Vagina (tissue), 2 donors: ENCODE results near the gene PRKCB. TPM values are rescaled to one million over a fixed set of nuclear protein-coding genes. Genes with fewer than 3 reads are reported as not detected.
A peak's percentile ranks its signal among the peaks of the same experiment; 100 is the strongest.

Source experiments
- DNase-seq, 2 donors: peaks; one replicate each; pipeline ENCODE4 v3.0.0-alpha.2; 2017; ENCODE audit errors: extremely low spot score in 2 of 2
- H3K27ac ChIP-seq: fragments of 200-600 bp; sonication (generic); one replicate; pipeline ENCODE4 v1.5.1; 2019
- H3K27me3 ChIP-seq: fragments of 200-600 bp; sonication (generic); one replicate; pipeline ENCODE4 v1.5.1; 2019
- H3K36me3 ChIP-seq, 2 donors: fragments of 200-600 bp; sonication (generic); one replicate each; pipeline ENCODE4 v1.5.1; 2017 to 2019
- H3K4me1 ChIP-seq: fragments of 200-600 bp; sonication (generic); one replicate; pipeline ENCODE4 v1.5.1; 2019
- H3K4me3 ChIP-seq, 2 donors: fragments of 200-600 bp; sonication (generic); 1 replicate in 1 of 2; 2 replicates in 1 of 2; pipeline ENCODE4 v1.5.1; 2016 to 2019
- H3K9me3 ChIP-seq: fragments of 200-600 bp; sonication (generic); one replicate; pipeline ENCODE4 v1.5.1; 2019
- POLR2A ChIP-seq, 2 donors: fragments of 450-650 bp; IDR thresholded peaks; one replicate each; pipeline ENCODE4 v1.6.1; 2017; ENCODE audit warnings: antibody characterized with exemption in 2 of 2, mild to moderate bottlenecking in 2 of 2, moderate library complexity in 2 of 2
- POLR2AphosphoS5 ChIP-seq, 2 donors: sonication (generic); formaldehyde crosslinking; IDR thresholded peaks; one replicate each; pipeline ENCODE4 v1.9.0; 2017; ENCODE audit warnings: antibody characterized with exemption in 2 of 2, mild to moderate bottlenecking in 2 of 2, low read depth in 1 of 2; ENCODE audit not compliant: insufficient read depth in 1 of 2
- intact Hi-C: fragments of 100-400 bp; cut with DNase I; formaldehyde crosslinking; loops from one replicate; pipeline ENCODE4 v1.15.1; 2023
- total RNA-seq: library from RNA; depleted of rRNA; stranded (reverse); fragments of >200 nt; gene quantifications from one replicate; pipeline ENCODE4 v1.2.3, GENCODE V29; 2016
- TF ChIP-seq, protein P1 (sequence below), 3 experiments: fragments of 450-650 bp in 2 of 3; fragments of 200-600 bp in 1 of 3; sonication (generic) in 1 of 3; IDR thresholded peaks; one replicate each; pipeline ENCODE4 v1.5.1; 2017 to 2019; ENCODE audit warnings: antibody characterized with exemption in 3 of 3, mild to moderate bottlenecking in 2 of 3, moderate library complexity in 2 of 3

The PRKCB gene
- total RNA-seq, 1 donor from 2014 or later = 9.1 TPM

DNA sequence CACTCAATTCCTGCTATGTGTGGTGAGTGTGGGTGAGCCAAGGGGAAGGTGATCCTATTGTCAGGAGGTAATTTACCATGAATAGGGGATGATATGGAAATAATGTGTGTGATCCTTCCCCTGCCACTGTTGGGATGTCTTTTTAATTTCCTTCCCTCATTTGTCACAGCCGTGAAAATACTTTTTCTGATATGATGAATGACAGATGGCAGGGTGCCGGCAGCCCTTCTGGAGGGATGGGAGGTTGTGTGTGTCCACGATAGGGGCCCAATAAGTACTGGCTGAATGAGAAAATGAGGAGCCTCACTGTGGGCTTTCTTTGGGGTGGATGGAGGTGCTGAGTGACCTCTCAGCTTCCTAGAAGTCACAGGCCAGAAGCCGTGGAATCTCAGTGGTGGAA is 109.5 kb downstream of the PRKCB start:
- Histone ChIP-seq H3K4me3 (no peak overlapping the region), H3K9me3 (no peaks in the 10 kb centered on the region), H3K4me1 (peaks cover 6% of the 10 kb centered on the region), H3K36me3 (no peaks in the 10 kb centered on the region), H3K27ac (peak overlapping the region; percentile 19), H3K27me3 (no peaks in the 10 kb centered on the region)
- DNase-seq = no peak
- intact Hi-C loops = no loop called here
- TF ChIP-seq POLR2A (IDR thresholded peaks at IDR 0.05) (no peak), POLR2AphosphoS5 (IDR thresholded peaks at IDR 0.05; ENCODE audit: insufficient read depth in 1 of 2, low read depth in 1 of 2) (no peak)
- TF ChIP-seq, protein P1, sequence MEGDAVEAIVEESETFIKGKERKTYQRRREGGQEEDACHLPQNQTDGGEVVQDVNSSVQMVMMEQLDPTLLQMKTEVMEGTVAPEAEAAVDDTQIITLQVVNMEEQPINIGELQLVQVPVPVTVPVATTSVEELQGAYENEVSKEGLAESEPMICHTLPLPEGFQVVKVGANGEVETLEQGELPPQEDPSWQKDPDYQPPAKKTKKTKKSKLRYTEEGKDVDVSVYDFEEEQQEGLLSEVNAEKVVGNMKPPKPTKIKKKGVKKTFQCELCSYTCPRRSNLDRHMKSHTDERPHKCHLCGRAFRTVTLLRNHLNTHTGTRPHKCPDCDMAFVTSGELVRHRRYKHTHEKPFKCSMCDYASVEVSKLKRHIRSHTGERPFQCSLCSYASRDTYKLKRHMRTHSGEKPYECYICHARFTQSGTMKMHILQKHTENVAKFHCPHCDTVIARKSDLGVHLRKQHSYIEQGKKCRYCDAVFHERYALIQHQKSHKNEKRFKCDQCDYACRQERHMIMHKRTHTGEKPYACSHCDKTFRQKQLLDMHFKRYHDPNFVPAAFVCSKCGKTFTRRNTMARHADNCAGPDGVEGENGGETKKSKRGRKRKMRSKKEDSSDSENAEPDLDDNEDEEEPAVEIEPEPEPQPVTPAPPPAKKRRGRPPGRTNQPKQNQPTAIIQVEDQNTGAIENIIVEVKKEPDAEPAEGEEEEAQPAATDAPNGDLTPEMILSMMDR (IDR thresholded peaks at IDR 0.05) = no peak

DNA sequence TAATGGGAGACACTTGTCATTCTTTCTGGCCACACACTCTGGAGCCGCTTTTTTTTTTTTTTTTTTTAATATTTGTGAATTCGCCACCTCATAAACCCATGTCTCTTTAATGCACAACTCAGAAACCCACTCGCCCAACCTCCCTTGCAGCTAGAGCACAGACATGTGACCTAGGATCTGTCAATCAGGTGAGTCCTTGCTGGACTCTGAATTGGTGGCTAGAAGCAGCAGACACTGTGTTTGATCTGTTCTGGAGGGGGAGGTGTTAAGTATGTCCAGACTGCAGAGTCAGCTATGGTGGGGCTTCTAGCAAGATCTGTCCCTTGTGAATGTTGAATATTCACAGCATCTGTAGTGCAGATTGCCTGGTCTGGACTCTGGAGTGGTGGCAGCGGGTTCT is 112.1 kb downstream of the PRKCB start:
- no peaks in the 10 kb centered on the region for H3K9me3 ChIP-seq
- no peaks in the 10 kb centered on the region for H3K27me3 ChIP-seq
- no peak for DNase-seq
- no peaks in the 10 kb centered on the region for H3K36me3 ChIP-seq
- intact Hi-C loops = no loop called here
- TF ChIP-seq POLR2AphosphoS5 (IDR thresholded peaks at IDR 0.05; ENCODE audit: insufficient read depth in 1 of 2, low read depth in 1 of 2) = no peak
- H3K27ac ChIP-seq = no peak overlapping the region
- peaks cover 15% of the 10 kb centered on the region for H3K4me1 ChIP-seq
- no peak overlapping the region for H3K4me3 ChIP-seq

DNA sequence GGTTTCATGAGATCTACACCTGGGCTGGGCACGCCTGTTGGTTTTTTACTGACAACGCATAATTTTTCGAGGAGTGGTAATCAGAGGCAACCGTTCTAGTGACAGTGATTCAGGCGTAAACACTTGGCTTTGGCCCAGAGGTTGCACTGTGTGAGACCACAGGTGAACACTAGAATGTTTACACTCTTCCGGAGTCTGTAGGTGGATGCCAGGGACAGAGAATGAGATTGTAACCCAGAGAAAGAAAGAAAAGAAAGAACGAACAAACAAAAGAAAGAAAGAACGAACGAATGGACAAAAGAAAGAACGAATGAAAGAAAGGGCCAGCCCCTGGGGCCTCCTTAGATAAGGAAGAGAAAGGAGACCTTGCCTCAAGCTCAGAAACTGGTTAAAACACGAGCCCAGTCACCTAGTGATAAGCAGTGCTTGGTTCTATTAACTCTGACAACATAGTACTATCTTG is 113.2 kb downstream of the PRKCB start:
- Histone ChIP-seq H3K4me1 (peaks cover 15% of the 10 kb centered on the region), H3K36me3 (no peaks in the 10 kb centered on the region), H3K27me3 (no peaks in the 10 kb centered on the region), H3K27ac (no peak overlapping the region), H3K4me3 (no peak overlapping the region), H3K9me3 (no peaks in the 10 kb centered on the region)
- peak in 1 of 2 donors; percentile 64 for DNase-seq
- TF ChIP-seq, protein P1 (IDR thresholded peaks at IDR 0.05) = no peak
- TF ChIP-seq POLR2A (IDR thresholded peaks at IDR 0.05) (no peak), POLR2AphosphoS5 (IDR thresholded peaks at IDR 0.05; ENCODE audit: insufficient read depth in 1 of 2, low read depth in 1 of 2) (no peak)
- intact Hi-C loops = no loop called here

DNA sequence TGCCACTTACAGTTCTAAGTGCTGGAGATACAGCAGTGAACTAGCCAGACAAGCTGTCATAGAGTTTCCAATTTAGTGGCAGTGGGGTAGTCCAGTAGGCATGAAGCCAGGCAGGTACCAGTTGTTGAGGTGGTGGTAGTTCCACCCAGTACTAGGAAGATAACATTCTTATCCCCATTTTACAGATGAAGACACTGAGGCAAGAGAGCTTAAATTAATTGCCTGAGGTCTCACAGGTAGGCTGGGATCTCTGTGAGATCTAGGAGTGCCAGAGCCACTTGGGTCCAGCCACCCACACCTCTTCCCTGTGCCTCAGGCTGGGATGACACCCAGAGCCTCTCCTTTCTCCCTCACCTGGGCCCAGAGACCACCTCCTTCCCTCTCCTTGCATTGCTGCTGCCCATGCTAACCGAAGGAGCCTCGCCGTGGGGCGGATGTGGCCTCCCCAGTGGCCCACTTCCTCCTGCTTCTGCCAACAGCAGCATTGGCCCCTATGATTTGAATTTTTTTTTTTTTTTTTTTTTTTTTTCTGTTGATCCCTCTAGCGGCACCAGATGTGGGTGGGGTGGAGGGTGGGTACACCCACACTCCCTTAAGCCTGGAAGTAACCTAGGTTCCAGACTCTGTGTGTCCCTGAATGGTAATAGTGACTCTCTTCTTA is 114.0 kb downstream of the PRKCB start:
- peaks cover 9% of the 10 kb centered on the region for H3K4me1 ChIP-seq
- no peaks in the 10 kb centered on the region for H3K9me3 ChIP-seq
- no peak for DNase-seq
- no peak overlapping the region for H3K4me3 ChIP-seq
- no peak for TF ChIP-seq POLR2AphosphoS5 (IDR thresholded peaks at IDR 0.05; ENCODE audit: insufficient read depth in 1 of 2, low read depth in 1 of 2)
- TF ChIP-seq, protein P1 (IDR thresholded peaks at IDR 0.05) = no peak
- no peak for TF ChIP-seq POLR2A (IDR thresholded peaks at IDR 0.05)
- intact Hi-C loops = no loop called here
- H3K27ac ChIP-seq = peak overlapping the region; percentile 33
- no peaks in the 10 kb centered on the region for H3K36me3 ChIP-seq
- H3K27me3 ChIP-seq = no peaks in the 10 kb centered on the region

DNA sequence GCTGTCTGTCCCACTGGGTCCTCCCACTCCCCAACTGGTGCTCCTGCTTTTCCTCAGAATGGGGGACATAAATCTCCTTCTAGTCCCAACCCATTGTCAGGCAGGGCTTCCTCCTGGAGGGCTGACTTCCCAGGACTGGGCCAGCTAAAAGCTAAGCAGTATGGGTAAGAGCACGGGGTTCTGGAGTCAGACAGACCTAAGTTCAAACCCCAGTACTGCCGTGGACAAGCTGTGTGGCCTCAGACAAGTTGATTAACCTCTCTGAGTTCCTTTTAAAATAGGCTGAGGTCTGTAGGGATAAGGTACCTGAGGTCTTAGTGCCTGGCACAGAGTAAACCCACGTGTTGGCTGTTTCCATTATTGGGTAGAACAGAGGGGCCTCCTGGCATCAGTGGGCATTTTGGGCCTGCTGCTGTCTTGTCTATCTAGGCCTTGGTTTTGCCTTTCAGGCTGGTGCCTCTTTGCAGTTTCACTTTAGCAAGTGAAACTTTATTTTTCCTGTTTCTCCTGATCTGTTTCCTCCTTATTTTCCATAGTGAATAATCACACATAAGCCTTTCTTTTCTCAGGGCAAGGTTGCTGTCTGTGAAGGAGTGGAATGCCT is 114.6 kb downstream of the PRKCB start:
- Histone ChIP-seq H3K4me3 (no peak overlapping the region), H3K9me3 (no peaks in the 10 kb centered on the region), H3K27ac (peak overlapping the region; percentile 33), H3K4me1 (peaks cover 9% of the 10 kb centered on the region), H3K36me3 (no peaks in the 10 kb centered on the region), H3K27me3 (no peaks in the 10 kb centered on the region)
- TF ChIP-seq POLR2A (IDR thresholded peaks at IDR 0.05) (no peak), POLR2AphosphoS5 (IDR thresholded peaks at IDR 0.05; ENCODE audit: insufficient read depth in 1 of 2, low read depth in 1 of 2) (no peak)
- TF ChIP-seq, protein P1 (IDR thresholded peaks at IDR 0.05) = no peak
- DNase-seq = no peak
- intact Hi-C loops = no loop called here
